GM12873 (cell line): Measurements from ENCODE around the gene KLK14.

ENCODE experiments used
- CTCF ChIP-seq: IDR thresholded peaks from 2 replicates; pipeline ENCODE4 v1.5.1; 2012; ENCODE audit warnings: low read depth, mild to moderate bottlenecking, moderate library complexity, low read length, control low read depth; ENCODE audit not compliant: insufficient read depth; ENCODE audit errors: missing control alignments

The KLK14 gene

GRCh38 chr19:51083783-51084182 is 1.1 kb upstream of the KLK14 start:
- no peak for TF ChIP-seq CTCF

DNA sequence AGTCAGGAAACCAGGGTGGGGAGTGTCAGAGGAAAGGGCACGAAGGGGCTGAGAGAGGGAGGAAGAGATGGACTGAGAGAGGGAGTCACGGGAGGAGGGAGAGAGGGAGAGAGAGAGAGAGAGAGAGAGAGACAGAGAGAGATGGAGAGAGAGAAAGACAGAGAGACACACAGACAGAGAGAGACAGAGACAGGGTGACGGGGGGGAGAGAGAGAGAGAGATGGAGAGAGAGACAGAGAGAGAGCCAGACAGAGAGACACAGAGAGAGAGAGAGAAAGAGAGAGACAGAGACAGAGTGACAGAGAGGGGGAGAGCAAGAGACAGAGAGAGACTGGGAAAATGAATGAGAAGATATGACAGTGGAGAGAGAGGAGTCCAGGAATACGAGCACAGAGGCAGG is 494 bp upstream of the KLK14 start:
- no peak for TF ChIP-seq CTCF

DNA sequence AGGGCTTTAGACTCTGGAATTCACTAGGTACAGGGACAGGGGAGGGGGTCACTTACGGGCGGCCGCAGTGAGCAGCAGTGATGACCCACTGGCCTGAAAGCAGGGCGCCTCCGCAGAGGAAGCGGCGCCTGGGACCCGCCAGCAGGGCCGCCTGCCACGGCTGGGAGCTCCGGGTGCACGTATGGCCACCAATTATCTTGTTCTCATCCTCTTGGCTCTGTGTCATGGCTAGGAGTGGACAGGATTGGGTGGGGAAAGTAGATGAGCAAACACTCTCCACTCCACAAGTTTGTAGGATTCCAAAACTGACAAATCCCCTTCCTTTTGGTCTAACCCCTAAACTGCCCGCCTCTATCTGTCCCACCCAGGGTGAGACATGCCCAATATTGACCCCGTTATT is 1.2 kb downstream of the KLK14 start:
- no peak for TF ChIP-seq CTCF

- TF ChIP-seq CTCF = no peak
These were observed 3.1 kb downstream of the KLK14 start for GRCh38 chr19:51079481-51080110.

DNA sequence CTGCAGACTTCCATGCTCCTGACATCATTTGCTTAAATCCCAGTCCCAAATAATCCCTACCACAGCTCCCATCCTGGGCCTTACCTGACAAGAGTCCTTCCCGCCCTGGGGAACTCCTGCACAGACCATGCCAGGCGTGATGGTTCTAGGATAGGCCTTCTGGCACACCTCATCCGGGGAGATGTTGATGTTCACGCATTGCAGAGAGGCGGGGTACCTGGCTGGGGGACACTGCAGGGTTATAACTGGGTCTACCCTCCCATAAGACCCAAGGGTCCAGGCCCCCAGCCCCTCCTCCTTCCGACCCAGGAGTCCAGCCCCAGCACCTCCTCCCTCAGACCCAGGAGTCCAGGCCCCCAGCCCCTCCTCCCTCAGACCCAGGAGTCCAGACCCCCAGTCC is 4.0 kb downstream of the KLK14 start:
- no peak for TF ChIP-seq CTCF

DNA sequence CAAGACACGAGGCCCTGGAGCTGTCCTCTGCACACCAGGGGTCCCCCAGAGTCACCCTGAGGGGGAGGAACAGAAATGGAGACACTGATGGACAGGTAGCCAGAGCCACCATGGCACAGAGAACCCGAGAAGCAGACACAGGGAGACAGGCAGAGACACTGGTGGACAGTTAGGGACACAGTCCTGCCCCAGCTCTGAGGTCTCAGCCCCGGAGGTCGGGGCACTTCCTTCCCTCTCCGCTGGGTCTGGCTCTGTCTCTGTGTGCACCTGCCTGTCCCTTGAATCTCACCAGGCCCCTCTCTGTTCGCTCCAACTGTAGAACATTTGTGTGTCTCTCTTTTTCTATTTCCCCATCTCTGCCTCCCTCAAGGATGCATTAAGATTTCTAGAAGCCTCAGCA is 4.6 kb downstream of the KLK14 start:
- TF ChIP-seq CTCF = no peak

DNA sequence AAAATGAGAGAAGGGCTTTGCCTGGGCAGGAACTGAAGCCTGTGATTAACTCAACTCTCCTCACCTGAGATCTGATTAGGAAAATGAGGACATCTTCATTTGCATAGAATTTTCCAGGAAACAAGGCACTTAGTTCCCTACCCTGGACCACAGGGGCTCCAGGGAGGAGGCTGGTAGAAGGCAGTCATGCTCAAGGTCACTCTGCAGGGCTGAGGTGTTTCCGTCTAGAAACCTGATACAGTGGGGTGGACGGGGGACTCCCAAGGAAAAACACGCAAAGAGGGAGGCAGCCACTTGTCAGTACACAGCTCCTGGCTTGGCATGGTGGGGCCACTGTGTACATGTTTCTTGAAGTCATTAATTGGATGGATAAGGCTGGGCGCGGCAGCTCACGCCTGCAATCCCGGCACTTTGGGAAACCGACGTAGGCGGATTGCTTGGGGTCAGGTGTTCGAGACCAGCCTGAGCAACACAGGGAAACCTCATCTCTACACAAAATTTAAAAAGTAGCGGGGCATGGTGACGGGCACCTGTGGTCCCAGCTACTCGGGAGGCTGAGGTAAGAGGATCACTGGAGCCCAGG is 6.0 kb downstream of the KLK14 start:
- no peak for TF ChIP-seq CTCF
